Ovary (tissue), 9 donors: ENCODE results near the gene DPYSL4. TPM values are rescaled to one million over a fixed set of nuclear protein-coding genes. Genes with fewer than 3 reads are reported as not detected.

Experiments
- DNase-seq, 5 donors: peaks; one replicate each; pipeline ENCODE4 v3.0.0-alpha.2; 2019 to 2020
- H3K27ac ChIP-seq, 2 donors: fragments of 200-600 bp; one replicate each; pipeline versions ENCODE4 v1.5.1 to v1.8.0; 2019 to 2022
- H3K27me3 ChIP-seq: fragments of 200-600 bp; one replicate; pipeline ENCODE4 v1.8.0; 2022
- H3K36me3 ChIP-seq: fragments of 200-600 bp; sonication (generic); one replicate; pipeline ENCODE4 v1.5.1; 2019
- H3K4me1 ChIP-seq: one replicate; pipeline ENCODE4 v1.8.1; 2013; ENCODE audit warnings: mild to moderate bottlenecking, moderate library complexity; ENCODE audit not compliant: insufficient read depth
- H3K4me3 ChIP-seq: fragments of 200-600 bp; sonication (generic); one replicate; pipeline ENCODE4 v1.5.1; 2017
- H3K9me3 ChIP-seq, 2 donors: fragments of 200-600 bp in 1 of 2; sonication (generic) in 1 of 2; one replicate each; pipeline versions ENCODE4 v1.5.1 to v1.8.1; 2013 to 2019; ENCODE audit warnings: mild to moderate bottlenecking in 1 of 2, moderate library complexity in 1 of 2
- EP300 ChIP-seq: sonication (generic); formaldehyde crosslinking; IDR thresholded peaks from one replicate; pipeline ENCODE4 v1.6.1; 2017; ENCODE audit warnings: antibody characterized with exemption
- POLR2A ChIP-seq: fragments of 450-650 bp; IDR thresholded peaks from one replicate; pipeline ENCODE4 v1.6.1; 2017; ENCODE audit warnings: antibody characterized with exemption, mild to moderate bottlenecking, moderate library complexity
- WGBS, 3 donors: extraction: QIAGEN DNeasy Blood & Tissue Kit in 1 of 3; methylation state at CpG; one replicate each; pipeline versions ENCODE4 v1.1.5 to v1.1.7; 2013 to 2017; 5-methylcytosine and 5-hydroxymethylcytosine counted together
- intact Hi-C, 4 donors: fragments of 100-400 bp; cut with DNase I; formaldehyde crosslinking; loops; one replicate each; pipeline versions ENCODE4 v1.11.0 to v1.15.1; 2022 to 2023
- polyA plus RNA-seq, 2 donors: library from polyadenylated mRNA; stranded (reverse); fragments of 200-250 nt in 1 of 2; fragments of 350-450 nt in 1 of 2; fragmentation: Illumina TruSeq in 1 of 2; extraction: RNeasy Lipid Tissue Mini Kit (QIAGEN cat#74804) in 1 of 2; gene quantifications; one replicate each; pipeline ENCODE4 v1.2.3, GENCODE V29; 2013 to 2014
- total RNA-seq, 7 donors: library from RNA; depleted of rRNA in 2 of 7; stranded (reverse); fragments of >200 nt in 2 of 7; fragmentation: NEBNext Ultra II Directional in 3 of 7; extraction: Animal tissue kit (Norgen Biotek cat#: 25700) in 3 of 7; gene quantifications; one replicate each; pipeline versions ENCODE4 v1.1.0 to v1.2.4, GENCODE V29; 2016 to 2023
- TF ChIP-seq, protein P1 (sequence below), 3 donors: fragments of 450-650 bp in 2 of 3; fragments of 200-600 bp in 1 of 3; IDR thresholded peaks; one replicate each; pipeline versions ENCODE4 v1.5.1 to v1.8.0; 2016 to 2022; ENCODE audit warnings: antibody characterized with exemption in 3 of 3, mild to moderate bottlenecking in 1 of 3
- donor health status: DM: no; HTN: no; CAD: no; lungs with moderate emphysema.
- donor health status: DM: no; HTN: no; CAD: no.
- donor health status: Bipolar disorder and iron deficiency.
- donor health status: DM: yes; HTN: yes; CAD: no.
- donor health status: DM: no; HTN: no; CAD: no.
- donor health status: DM: yes; HTN: yes; CAD: no.

Gene DPYSL4
- total and polyA plus RNA-seq, 9 donors, result 0.27 to 7.0 (median 1.7) TPM

DNA sequence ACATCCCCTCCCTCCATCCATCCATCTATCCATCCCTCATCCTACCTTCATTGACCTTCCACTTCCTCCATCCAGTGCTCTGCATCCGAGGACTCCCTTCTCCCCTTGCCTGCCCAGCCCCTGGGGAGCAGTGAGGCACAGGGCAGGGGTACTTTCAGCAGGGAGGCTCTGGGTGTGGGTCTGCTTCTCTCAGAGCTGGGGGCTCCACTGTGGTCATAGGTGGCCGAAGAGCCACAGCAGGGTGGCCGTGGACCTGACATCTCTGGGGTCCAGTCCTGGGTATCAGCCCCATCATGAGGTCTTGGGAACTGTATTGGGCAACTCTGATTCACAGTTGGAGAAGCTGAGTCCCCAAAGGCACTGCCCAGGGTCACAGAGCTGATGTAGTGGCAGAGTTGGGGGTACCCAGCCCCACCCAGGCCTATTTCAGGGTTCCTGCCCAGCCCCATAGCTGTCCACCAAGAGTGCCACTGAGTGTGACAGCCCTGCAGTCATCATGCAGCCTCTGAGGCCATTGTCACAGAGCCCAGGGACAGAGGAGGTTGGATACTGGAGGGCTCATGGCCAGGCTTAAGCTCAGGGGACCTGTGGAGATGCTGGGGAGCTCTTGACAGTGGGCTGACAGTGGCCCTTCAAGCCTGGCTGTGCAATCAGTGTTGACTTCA lies 35.3 kb upstream of the DPYSL4 start:
- Histone ChIP-seq H3K27ac (no peak overlapping the region), H3K4me1 (no peaks in the 10 kb centered on the region), H3K27me3 (no peaks in the 10 kb centered on the region), H3K36me3 (no peaks in the 10 kb centered on the region), H3K4me3 (no peak overlapping the region), H3K9me3 (no peaks in the 10 kb centered on the region)
- peak in 1 of 5 donors; percentile 18 for DNase-seq
- TF ChIP-seq, protein P1, sequence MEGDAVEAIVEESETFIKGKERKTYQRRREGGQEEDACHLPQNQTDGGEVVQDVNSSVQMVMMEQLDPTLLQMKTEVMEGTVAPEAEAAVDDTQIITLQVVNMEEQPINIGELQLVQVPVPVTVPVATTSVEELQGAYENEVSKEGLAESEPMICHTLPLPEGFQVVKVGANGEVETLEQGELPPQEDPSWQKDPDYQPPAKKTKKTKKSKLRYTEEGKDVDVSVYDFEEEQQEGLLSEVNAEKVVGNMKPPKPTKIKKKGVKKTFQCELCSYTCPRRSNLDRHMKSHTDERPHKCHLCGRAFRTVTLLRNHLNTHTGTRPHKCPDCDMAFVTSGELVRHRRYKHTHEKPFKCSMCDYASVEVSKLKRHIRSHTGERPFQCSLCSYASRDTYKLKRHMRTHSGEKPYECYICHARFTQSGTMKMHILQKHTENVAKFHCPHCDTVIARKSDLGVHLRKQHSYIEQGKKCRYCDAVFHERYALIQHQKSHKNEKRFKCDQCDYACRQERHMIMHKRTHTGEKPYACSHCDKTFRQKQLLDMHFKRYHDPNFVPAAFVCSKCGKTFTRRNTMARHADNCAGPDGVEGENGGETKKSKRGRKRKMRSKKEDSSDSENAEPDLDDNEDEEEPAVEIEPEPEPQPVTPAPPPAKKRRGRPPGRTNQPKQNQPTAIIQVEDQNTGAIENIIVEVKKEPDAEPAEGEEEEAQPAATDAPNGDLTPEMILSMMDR (IDR thresholded peaks at IDR 0.05), result no peak
- intact Hi-C loops, result no loop called here
- WGBS, 3 donors, result 89 to 97% (median 91%) methylated on average over 3 of the region's 3 CpGs

DNA sequence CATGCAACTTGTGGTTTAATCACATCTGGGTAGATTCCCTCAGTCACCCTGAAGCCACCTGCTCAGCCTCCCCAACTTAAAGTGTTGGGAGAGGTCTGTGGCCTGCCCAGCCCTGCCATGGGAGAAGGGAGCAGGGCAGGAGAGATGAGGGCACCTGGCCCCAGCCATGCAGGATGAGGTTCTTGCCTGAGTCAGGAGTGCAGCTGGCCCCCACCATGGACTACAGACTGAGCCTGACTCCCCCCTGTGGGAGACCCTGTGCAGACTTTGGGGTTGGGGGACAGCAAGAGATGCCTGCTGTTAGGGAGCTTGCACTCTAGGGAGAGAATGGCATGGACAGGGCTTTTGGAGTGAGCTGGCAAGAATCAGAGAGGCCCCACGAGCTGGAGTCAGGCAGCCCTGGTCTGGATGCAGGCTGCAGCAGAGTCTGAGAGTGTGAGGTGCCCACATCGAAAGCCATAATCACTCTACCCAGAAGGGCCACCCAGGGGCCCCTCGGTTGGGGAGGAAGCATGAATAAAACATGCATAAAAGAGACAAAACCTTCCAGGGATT lies 34.7 kb upstream of the DPYSL4 start:
- Histone ChIP-seq H3K9me3 (no peaks in the 10 kb centered on the region), H3K27me3 (no peaks in the 10 kb centered on the region), H3K4me1 (no peaks in the 10 kb centered on the region), H3K36me3 (no peaks in the 10 kb centered on the region), H3K4me3 (no peak overlapping the region), H3K27ac (no peak overlapping the region)
- TF ChIP-seq POLR2A (no peak), EP300 (no peak)
- intact Hi-C loops, result no loop called here
- DNase-seq, result peak in 1 of 5 donors; percentile 10
- WGBS, 3 donors, result 54 to 80% (median 73%) methylated on average over 3 of the region's 3 CpGs

DNA sequence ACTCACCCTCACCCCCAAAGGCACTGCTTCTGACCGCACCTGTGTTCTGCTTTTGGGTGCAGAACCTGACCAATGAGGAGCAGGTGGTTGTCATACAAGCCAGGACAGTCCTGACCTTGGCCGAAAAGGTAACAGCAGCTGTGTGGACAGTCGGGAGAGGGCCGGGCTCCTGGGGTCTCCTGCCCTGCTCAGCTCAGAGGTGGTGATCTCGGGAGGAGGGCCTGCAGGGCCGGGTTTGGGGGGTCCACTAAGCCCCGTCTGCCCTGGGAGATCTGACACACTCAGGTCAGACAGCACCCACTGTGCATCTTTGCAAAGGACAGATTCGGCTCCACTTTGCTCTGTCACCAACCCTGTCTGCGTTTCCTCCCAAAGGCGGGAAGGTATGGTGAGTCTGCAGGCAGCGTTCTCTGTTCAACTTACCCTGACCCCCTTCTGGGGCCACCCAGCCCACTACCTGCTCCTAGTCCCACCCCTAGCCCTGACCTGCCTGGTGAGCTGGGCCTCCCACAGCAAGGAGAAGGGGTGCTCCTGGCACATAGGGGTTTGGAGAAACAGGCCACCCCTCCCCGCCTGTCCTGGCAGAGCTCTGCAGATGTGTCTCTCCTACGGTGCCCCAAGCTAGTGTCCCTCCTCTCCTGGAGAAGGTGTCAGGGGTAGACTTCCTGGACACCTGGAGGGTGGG lies 33.7 kb upstream of the DPYSL4 start:
- DNase-seq, result peak in 1 of 5 donors; percentile 16
- no peaks in the 10 kb centered on the region for H3K36me3 ChIP-seq
- no peak overlapping the region for H3K27ac ChIP-seq
- H3K9me3 ChIP-seq, result no peaks in the 10 kb centered on the region
- no peak overlapping the region for H3K4me3 ChIP-seq
- H3K27me3 ChIP-seq, result no peaks in the 10 kb centered on the region
- no peak for TF ChIP-seq EP300
- TF ChIP-seq POLR2A, result no peak
- TF ChIP-seq, protein P1 (IDR thresholded peaks at IDR 0.05), result no peak
- intact Hi-C loops, result no loop called here
- 74 to 82% (median 78%) methylated on average over 12 to 13 of the region's 13 CpGs for WGBS, 3 donors
- H3K4me1 ChIP-seq, result no peaks in the 10 kb centered on the region

DNA sequence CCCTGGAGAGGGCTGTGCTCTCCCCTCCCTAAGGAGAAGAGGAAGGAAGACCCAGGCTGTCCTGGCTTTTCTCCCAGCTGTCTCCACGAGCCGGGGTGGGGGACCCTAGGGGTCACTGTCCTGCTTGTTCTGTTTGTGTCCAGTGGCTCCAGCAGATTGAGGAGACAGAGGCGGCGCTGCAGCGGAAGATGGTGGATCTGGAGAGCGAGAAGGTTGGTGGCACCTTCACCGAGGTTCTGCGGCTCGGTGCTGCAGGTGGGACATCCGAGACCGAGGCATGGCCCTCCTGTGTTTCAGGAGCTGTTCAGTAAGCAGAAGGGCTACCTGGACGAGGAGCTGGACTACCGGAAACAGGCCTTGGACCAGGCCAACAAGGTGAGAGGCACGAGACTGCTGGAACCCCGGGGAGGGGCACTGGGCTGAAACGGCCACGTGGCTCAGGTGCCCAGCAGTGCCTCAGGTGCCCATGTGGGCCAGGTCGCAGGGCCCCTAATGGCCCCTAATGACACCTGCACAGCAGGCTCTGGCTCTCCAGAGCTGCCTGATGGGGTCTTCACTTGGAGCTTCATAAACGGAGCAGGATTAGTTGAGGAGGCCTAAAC lies 33.0 kb upstream of the DPYSL4 start:
- Histone ChIP-seq H3K27ac (no peak overlapping the region), H3K4me3 (no peak overlapping the region), H3K4me1 (no peaks in the 10 kb centered on the region), H3K27me3 (no peaks in the 10 kb centered on the region), H3K9me3 (no peaks in the 10 kb centered on the region), H3K36me3 (no peaks in the 10 kb centered on the region)
- WGBS, 3 donors, result 90 to 92% (median 90%) methylated on average over 19 of the region's 19 CpGs
- no peak for TF ChIP-seq POLR2A
- TF ChIP-seq, protein P1 (IDR thresholded peaks at IDR 0.05), result no peak
- no peak for TF ChIP-seq EP300
- intact Hi-C loops, result no loop called here
- DNase-seq, result peak in 1 of 5 donors; percentile 23
